ENCODE measurements around the gene SHOC2.

Gene SHOC2

DNA sequence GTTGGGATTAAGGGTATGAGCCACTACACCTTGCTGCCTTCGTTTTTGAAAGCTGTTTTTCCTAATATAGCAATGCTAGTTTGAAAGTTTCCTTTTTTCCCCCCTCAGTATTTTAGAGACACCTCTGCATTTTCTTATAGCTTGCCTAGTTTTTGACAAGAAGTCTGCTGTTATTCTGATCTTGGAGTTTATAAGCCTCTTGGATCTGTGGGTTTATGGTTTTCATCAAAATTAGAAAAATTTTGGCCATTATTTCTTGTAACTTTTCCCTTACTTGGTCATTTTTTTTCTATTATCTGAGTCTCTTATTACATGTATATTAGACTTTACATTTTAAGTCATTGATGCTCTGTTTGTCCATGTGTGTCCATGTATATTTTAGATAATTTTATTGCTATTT is 57.2 kb downstream of the SHOC2 start:
- TF ChIP-seq TAF1 (IDR thresholded peaks at IDR 0.05; ENCODE audit: borderline replicate concordance, insufficient read depth, low read length) (no peak), SIN3A (IDR thresholded peaks at IDR 0.05; ENCODE audit: borderline replicate concordance, insufficient read depth, low read length) (no peak), FOXP2 (optimal IDR thresholded peaks at IDR 0.05; ENCODE audit: borderline replicate concordance, extremely low read depth, extremely low read length, insufficient read depth) (no peak), POLR2AphosphoS5 (IDR thresholded peaks at IDR 0.05; ENCODE audit: low read depth, low read length) (no peak)
- TF ChIP-seq, protein P1, sequence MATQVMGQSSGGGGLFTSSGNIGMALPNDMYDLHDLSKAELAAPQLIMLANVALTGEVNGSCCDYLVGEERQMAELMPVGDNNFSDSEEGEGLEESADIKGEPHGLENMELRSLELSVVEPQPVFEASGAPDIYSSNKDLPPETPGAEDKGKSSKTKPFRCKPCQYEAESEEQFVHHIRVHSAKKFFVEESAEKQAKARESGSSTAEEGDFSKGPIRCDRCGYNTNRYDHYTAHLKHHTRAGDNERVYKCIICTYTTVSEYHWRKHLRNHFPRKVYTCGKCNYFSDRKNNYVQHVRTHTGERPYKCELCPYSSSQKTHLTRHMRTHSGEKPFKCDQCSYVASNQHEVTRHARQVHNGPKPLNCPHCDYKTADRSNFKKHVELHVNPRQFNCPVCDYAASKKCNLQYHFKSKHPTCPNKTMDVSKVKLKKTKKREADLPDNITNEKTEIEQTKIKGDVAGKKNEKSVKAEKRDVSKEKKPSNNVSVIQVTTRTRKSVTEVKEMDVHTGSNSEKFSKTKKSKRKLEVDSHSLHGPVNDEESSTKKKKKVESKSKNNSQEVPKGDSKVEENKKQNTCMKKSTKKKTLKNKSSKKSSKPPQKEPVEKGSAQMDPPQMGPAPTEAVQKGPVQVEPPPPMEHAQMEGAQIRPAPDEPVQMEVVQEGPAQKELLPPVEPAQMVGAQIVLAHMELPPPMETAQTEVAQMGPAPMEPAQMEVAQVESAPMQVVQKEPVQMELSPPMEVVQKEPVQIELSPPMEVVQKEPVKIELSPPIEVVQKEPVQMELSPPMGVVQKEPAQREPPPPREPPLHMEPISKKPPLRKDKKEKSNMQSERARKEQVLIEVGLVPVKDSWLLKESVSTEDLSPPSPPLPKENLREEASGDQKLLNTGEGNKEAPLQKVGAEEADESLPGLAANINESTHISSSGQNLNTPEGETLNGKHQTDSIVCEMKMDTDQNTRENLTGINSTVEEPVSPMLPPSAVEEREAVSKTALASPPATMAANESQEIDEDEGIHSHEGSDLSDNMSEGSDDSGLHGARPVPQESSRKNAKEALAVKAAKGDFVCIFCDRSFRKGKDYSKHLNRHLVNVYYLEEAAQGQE (IDR thresholded peaks at IDR 0.05; ENCODE audit: insufficient read depth in 1 of 2, low read depth in 2 of 2, low read length in 2 of 2): no peak

DNA sequence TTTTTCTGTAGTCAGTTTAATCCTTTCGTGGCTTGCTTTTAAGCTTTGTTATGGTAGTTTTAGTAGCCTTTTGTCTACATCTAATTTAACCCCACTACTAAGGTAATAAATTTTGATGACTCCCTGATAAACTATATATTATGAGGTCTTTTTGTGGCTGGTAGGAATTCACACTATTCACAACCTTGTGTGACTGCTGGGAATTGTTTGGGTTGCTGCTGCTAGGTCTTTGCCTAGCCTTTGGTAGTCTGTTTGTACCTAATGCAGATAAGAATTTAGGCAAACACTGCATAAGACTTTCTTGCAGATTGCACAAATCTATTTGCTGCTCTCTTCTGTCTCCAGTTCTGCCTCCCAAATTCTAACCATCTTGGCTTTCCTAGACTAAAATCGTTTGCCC is 58.3 kb downstream of the SHOC2 start:
- no peak for TF ChIP-seq POLR2AphosphoS5 (IDR thresholded peaks at IDR 0.05; ENCODE audit: low read depth, low read length)
- TF ChIP-seq FOXP2 (optimal IDR thresholded peaks at IDR 0.05; ENCODE audit: borderline replicate concordance, extremely low read depth, extremely low read length, insufficient read depth): no peak
- no peak for TF ChIP-seq TAF1 (IDR thresholded peaks at IDR 0.05; ENCODE audit: borderline replicate concordance, insufficient read depth, low read length)
- TF ChIP-seq SIN3A (IDR thresholded peaks at IDR 0.05; ENCODE audit: borderline replicate concordance, insufficient read depth, low read length): no peak
- TF ChIP-seq, protein P1 (IDR thresholded peaks at IDR 0.05; ENCODE audit: insufficient read depth in 1 of 2, low read depth in 2 of 2, low read length in 2 of 2): no peak

DNA sequence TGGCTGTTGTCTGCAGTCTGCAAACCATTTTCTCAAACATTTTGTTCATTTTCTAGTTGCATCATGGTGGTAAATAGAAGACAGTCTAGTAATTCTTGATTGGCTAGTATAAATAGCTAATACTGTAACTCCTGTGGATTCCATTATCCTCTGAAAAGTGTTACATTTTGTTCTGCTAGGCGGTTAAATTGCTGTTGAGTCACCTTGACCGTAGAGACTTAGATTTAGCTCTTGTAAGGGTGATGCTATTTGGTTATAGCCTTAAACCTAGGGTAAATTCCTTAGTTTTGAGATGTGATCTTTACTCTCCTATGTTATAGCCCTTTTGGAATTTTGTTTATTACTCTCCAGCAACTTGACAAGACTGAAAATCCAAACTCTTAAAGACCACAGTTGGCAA is 58.8 kb downstream of the SHOC2 start:
- no peak for TF ChIP-seq TAF1 (IDR thresholded peaks at IDR 0.05; ENCODE audit: borderline replicate concordance, insufficient read depth, low read length)
- TF ChIP-seq, protein P1 (IDR thresholded peaks at IDR 0.05; ENCODE audit: insufficient read depth in 1 of 2, low read depth in 2 of 2, low read length in 2 of 2): no peak
- TF ChIP-seq POLR2AphosphoS5 (IDR thresholded peaks at IDR 0.05; ENCODE audit: low read depth, low read length): no peak
- no peak for TF ChIP-seq FOXP2 (optimal IDR thresholded peaks at IDR 0.05; ENCODE audit: borderline replicate concordance, extremely low read depth, extremely low read length, insufficient read depth)
- no peak for TF ChIP-seq SIN3A (IDR thresholded peaks at IDR 0.05; ENCODE audit: borderline replicate concordance, insufficient read depth, low read length)

DNA sequence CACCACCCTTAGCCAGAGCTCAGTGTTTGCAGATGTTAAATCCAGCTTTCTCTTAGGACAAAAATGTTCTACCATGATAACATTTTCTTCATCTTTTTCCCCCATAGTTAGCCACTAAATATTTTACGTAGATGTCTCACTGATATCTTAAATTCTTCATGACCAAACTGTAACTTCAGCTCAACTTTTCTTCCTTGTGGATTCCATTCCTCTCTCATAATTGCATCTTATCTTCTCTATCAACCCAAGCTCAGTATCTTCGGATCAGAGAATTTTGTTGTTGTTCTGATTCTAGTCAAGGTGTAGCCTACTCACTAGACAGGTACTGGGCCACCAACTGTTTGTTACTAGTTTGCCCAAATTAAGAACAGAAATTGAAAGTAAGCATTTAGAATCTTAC is 60.2 kb downstream of the SHOC2 start:
- TF ChIP-seq TAF1 (IDR thresholded peaks at IDR 0.05; ENCODE audit: borderline replicate concordance, insufficient read depth, low read length): no peak
- TF ChIP-seq, protein P1 (IDR thresholded peaks at IDR 0.05; ENCODE audit: insufficient read depth in 1 of 2, low read depth in 2 of 2, low read length in 2 of 2): no peak
- TF ChIP-seq SIN3A (IDR thresholded peaks at IDR 0.05; ENCODE audit: borderline replicate concordance, insufficient read depth, low read length): no peak
- no peak for TF ChIP-seq FOXP2 (optimal IDR thresholded peaks at IDR 0.05; ENCODE audit: borderline replicate concordance, extremely low read depth, extremely low read length, insufficient read depth)
- TF ChIP-seq POLR2AphosphoS5 (IDR thresholded peaks at IDR 0.05; ENCODE audit: low read depth, low read length): no peak

DNA sequence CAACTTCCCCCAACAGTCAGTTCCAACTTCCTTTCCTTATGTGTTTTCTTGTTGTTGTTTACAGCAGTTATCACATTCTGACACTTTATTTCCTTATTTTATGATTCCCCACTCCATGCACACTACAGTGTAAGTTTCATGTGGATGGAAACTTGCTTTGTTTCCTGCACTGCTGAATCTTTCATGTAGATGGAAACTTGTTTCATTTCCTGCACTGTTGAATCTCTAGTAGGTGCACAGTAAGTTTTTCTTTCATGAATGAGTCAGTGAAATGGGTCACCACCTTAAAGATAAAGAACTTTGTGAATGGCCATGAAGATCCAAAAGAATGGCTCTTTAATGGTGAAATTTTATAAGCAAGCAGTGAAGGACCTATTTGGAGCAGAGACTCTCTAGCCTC is 61.4 kb downstream of the SHOC2 start:
- TF ChIP-seq FOXP2 (optimal IDR thresholded peaks at IDR 0.05; ENCODE audit: borderline replicate concordance, extremely low read depth, extremely low read length, insufficient read depth) (no peak), SIN3A (IDR thresholded peaks at IDR 0.05; ENCODE audit: borderline replicate concordance, insufficient read depth, low read length) (no peak), TAF1 (IDR thresholded peaks at IDR 0.05; ENCODE audit: borderline replicate concordance, insufficient read depth, low read length) (no peak), POLR2AphosphoS5 (IDR thresholded peaks at IDR 0.05; ENCODE audit: low read depth, low read length) (no peak)
- TF ChIP-seq, protein P1 (IDR thresholded peaks at IDR 0.05; ENCODE audit: insufficient read depth in 1 of 2, low read depth in 2 of 2, low read length in 2 of 2): no peak
